Peyer's patch (tissue), 4 donors: ENCODE data around the gene TMEM178B.

Source experiments
- CTCF ChIP-seq, 6 experiments: fragments of 450-650 bp in 4 of 6; fragments of 200-600 bp in 2 of 6; sonication (generic) in 1 of 6; IDR thresholded peaks; one replicate each; pipeline ENCODE4 v1.5.1; 2017 to 2019; ENCODE audit warnings: antibody characterized with exemption in 6 of 6, mild to moderate bottlenecking in 3 of 6, moderate library complexity in 1 of 6
- POLR2A ChIP-seq, 2 donors: fragments of 450-650 bp; IDR thresholded peaks; one replicate each; pipeline ENCODE4 v1.5.1; 2017; ENCODE audit warnings: antibody characterized with exemption in 2 of 2, mild to moderate bottlenecking in 2 of 2, moderate library complexity in 2 of 2

- TF ChIP-seq CTCF (IDR thresholded peaks at IDR 0.05): no peak
- no peak for TF ChIP-seq POLR2A (IDR thresholded peaks at IDR 0.05)
Measured at GRCh38 chr7:141294143-141294829, 220.4 kb downstream of the TMEM178B start.
